Mucosa of descending colon (tissue), 3 donors: Measurements from ENCODE around the gene NRARP. TPM values are rescaled to one million over a fixed set of nuclear protein-coding genes. Genes with fewer than 3 reads are reported as not detected.

Source experiments
- ATAC-seq: fragments of 200-7000 bp; cut with Tn5 transposase; one replicate; pipeline ENCODE4 v1.9.1; 2020; ENCODE audit warnings: mild to moderate bottlenecking, moderate library complexity
- DNase-seq, 3 donors: peaks; one replicate each; pipeline ENCODE4 v3.0.0-alpha.2; 2020
- H3K36me3 ChIP-seq: fragments of 200-600 bp; one replicate; pipeline ENCODE4 v1.8.0; 2021; ENCODE audit warnings: low read depth, mild to moderate bottlenecking
- H3K4me1 ChIP-seq: fragments of 200-600 bp; one replicate; pipeline ENCODE4 v1.8.0; 2021; ENCODE audit warnings: low read depth, mild to moderate bottlenecking
- H3K4me3 ChIP-seq: fragments of 200-600 bp; one replicate; pipeline ENCODE4 v1.8.0; 2021; ENCODE audit warnings: mild to moderate bottlenecking
- H3K9me3 ChIP-seq: fragments of 200-600 bp; one replicate; pipeline ENCODE4 v1.8.0; 2021; ENCODE audit warnings: mild to moderate bottlenecking
- CTCF ChIP-seq: fragments of 200-600 bp; IDR thresholded peaks from one replicate; pipeline ENCODE4 v1.8.0; 2022; ENCODE audit warnings: antibody characterized with exemption, mild to moderate bottlenecking
- intact Hi-C, 2 donors: fragments of 100-400 bp; cut with DNase I in 1 of 2; cut with micrococcal nuclease in 1 of 2; formaldehyde crosslinking; loops; one replicate each; pipeline versions ENCODE4 v1.11.0 to v1.11.1; 2022; cut with DNase I, micrococcal nuclease
- long read RNA-seq, 2 donors: library from polyadenylated mRNA; unstranded; transcript quantifications; one replicate each; pipeline ENCODE4 v2.0.0, GENCODE V29; 2019 to 2021
- total RNA-seq, 3 donors: library from RNA; stranded (reverse); fragmentation: NEBNext Ultra II Directional in 2 of 3; extraction: Animal tissue kit (Norgen Biotek cat#: 25700) in 2 of 3; gene quantifications; one replicate each; pipeline versions ENCODE4 v1.2.1 to v1.2.4, GENCODE V29; 2021 to 2023
- donor health status: DM: no; HTN: no; CAD: no; lungs with moderate emphysema.
- donor health status: DM: no; HTN: no; CAD: no.
- donor health status: DM: no; HTN: yes; CAD: no.

Gene NRARP
- total RNA-seq: 100 to 1,000 TPM in 2 of 3 donors, 10 to 100 TPM in 1; 61.4 to 171 (median 146) TPM
- long read RNA-seq, donor 1, transcript NRARP-201 (1 exons, 1,770 nt): major isoform, 99 of 99 reads
- long read RNA-seq, donor 1, partial matches to known transcripts: 0 of 99 reads
- long read RNA-seq, donor 1, other reads (novel, unspliced or antisense): 0 of 99 reads
- long read RNA-seq, donor 2, partial matches to known transcripts: 0 of 2 reads
- long read RNA-seq, donor 2, other reads (novel, unspliced or antisense): 0 of 2 reads

- Histone ChIP-seq H3K36me3 (no peaks in the 10 kb centered on the region), H3K4me1 (peaks cover 59% of the 10 kb centered on the region), H3K4me3 (peak within 1 kb of the TSS; percentile 63), H3K9me3 (no peaks in the 10 kb centered on the region)
- DNase-seq (peak; percentile 94 to 98 (median 97)), ATAC-seq (peak; percentile 54)
- intact Hi-C loops: no loop called here
- no peak for TF ChIP-seq CTCF
Measured at GRCh38 chr9:137302118-137302448, at the start of gene NRARP. NRARP (minus strand) TSS chr9:137302271; CDS start chr9:137301928, 343 bp downstream.

- DNase-seq (no peak), ATAC-seq (peak; percentile 17)
- no peak overlapping the region for H3K4me3 ChIP-seq
- H3K9me3 ChIP-seq: peaks cover 7% of the 10 kb centered on the region
- intact Hi-C loops: no loop called here
- no peaks in the 10 kb centered on the region for H3K4me1 ChIP-seq
- no peaks in the 10 kb centered on the region for H3K36me3 ChIP-seq
- no peak for TF ChIP-seq CTCF
Measured at GRCh38 chr9:137350696-137351584, 48.9 kb upstream of the NRARP start.

- intact Hi-C loops: no loop called here
- ATAC-seq: no peak
- DNase-seq: no peak
- Histone ChIP-seq H3K36me3 (no peaks in the 10 kb centered on the region), H3K4me3 (no peak overlapping the region), H3K9me3 (peaks cover 5% of the 10 kb centered on the region), H3K4me1 (no peaks in the 10 kb centered on the region)
- TF ChIP-seq CTCF: no peak
Measured at GRCh38 chr9:137349471-137350033, 47.5 kb upstream of the NRARP start.

- intact Hi-C loops: no loop called here
- DNase-seq: no peak
Measured at GRCh38 chr9:137348769-137349470, 46.8 kb upstream of the NRARP start.

More at GRCh38 chr9:137348769-137349470, 46.8 kb upstream of the NRARP start:
- peaks cover 5% of the 10 kb centered on the region for H3K9me3 ChIP-seq
- no peak for TF ChIP-seq CTCF
- H3K4me3 ChIP-seq: no peak overlapping the region
- no peaks in the 10 kb centered on the region for H3K4me1 ChIP-seq
- ATAC-seq: no peak
- H3K36me3 ChIP-seq: no peaks in the 10 kb centered on the region
